H1 (cell line): ENCODE results near the gene NSDHL. TPM values are rescaled to one million over a fixed set of nuclear protein-coding genes. Genes with fewer than 3 reads are reported as not detected.

ENCODE experiments used
- CTCF ChIA-PET: fragments of 300-600 bp; sonication (Branson Sonifier 250); formaldehyde crosslinking; loops from one replicate; lab custom pipeline; 2021; ENCODE audit not compliant: partially characterized antibody; lab: Charles Lee
- POLR2A ChIA-PET: fragments of 300-600 bp; sonication (Branson Sonifier 250); formaldehyde crosslinking; loops from one replicate; lab custom pipeline; 2021; ENCODE audit warnings: inconsistent platforms; ENCODE audit not compliant: partially characterized antibody; lab: Charles Lee
- DNase-seq, 2 experiments: peaks; one replicate each; pipeline versions ENCODE4 v3.0.0 to v3.0.0-alpha.2; 2010 to 2022; ENCODE audit warnings: low spot score in 2 of 2, low read depth in 1 of 2, mixed read lengths in 1 of 2
- FAIRE-seq: peaks from 2 replicates; lab custom pipeline; 2011; peaks lifted over from hg19 to GRCh38; lab: Jason Lieb, UNC
- H2AFZ ChIP-seq: 2 replicates; pipeline ENCODE4 v1.8.1; 2012; ENCODE audit warnings: low read length, inconsistent platforms
- H2AK5ac ChIP-seq: 2 replicates; pipeline ENCODE4 v1.6.1; 2013; ENCODE audit warnings: low read depth, low read length
- H2BK120ac ChIP-seq: replicated peaks from 2 replicates; pipeline ENCODE3; 2013; ENCODE audit warnings: low read depth, low read length, inconsistent platforms
- H2BK12ac ChIP-seq: 2 replicates; pipeline ENCODE4 v1.6.1; 2013; ENCODE audit warnings: low read depth, low read length
- H2BK15ac ChIP-seq: 2 replicates; pipeline ENCODE4 v1.6.1; 2013; ENCODE audit warnings: low read length
- H2BK20ac ChIP-seq: 2 replicates; pipeline ENCODE4 v1.6.1; 2013; ENCODE audit warnings: low read length
- H2BK5ac ChIP-seq: 2 replicates; pipeline ENCODE4 v1.6.1; 2013; ENCODE audit warnings: low read depth, low read length
- H3K14ac ChIP-seq: 2 replicates; pipeline ENCODE4 v1.6.1; 2013; ENCODE audit warnings: inconsistent platforms; ENCODE audit not compliant: insufficient read length
- H3K18ac ChIP-seq: 2 replicates; pipeline ENCODE4 v1.6.1; 2013; ENCODE audit warnings: low read length; ENCODE audit errors: extremely low read depth
- H3K23ac ChIP-seq: 2 replicates; pipeline ENCODE4 v1.6.1; 2013; ENCODE audit warnings: inconsistent platforms; ENCODE audit not compliant: insufficient read length
- H3K23me2 ChIP-seq: 2 replicates; pipeline ENCODE4 v1.6.1; 2013; ENCODE audit warnings: low read depth, low read length
- H3K27ac ChIP-seq: 2 replicates; pipeline ENCODE4 v1.6.1; 2011; ENCODE audit warnings: low read depth, low read length, inconsistent platforms
- H3K27me3 ChIP-seq, 4 experiments: replicated peaks in 1 of 4; 1 replicate in 1 of 4; 2 replicates in 3 of 4; pipeline versions ENCODE4 v1.6.1 to v1.8.1; 2011 to 2013; ENCODE audit warnings: low read length in 3 of 4, mild to moderate bottlenecking in 3 of 4, inconsistent platforms in 2 of 4, mixed read lengths in 2 of 4, moderate library complexity in 1 of 4; ENCODE audit not compliant: control insufficient read depth in 3 of 4, insufficient read depth in 3 of 4; ENCODE audit errors: extremely low read depth in 1 of 4
- H3K36me3 ChIP-seq, 4 experiments: 2 replicates each; pipeline versions ENCODE4 v1.6.1 to v1.8.1; 2011 to 2013; ENCODE audit warnings: mild to moderate bottlenecking in 4 of 4, low read length in 3 of 4, moderate library complexity in 2 of 4, control low read depth in 1 of 4, inconsistent platforms in 1 of 4; ENCODE audit not compliant: insufficient read depth in 4 of 4, control insufficient read depth in 2 of 4
- H3K4ac ChIP-seq: replicated peaks from 2 replicates; pipeline ENCODE3; 2013; ENCODE audit warnings: low read length, low read depth, mixed read lengths, inconsistent platforms; ENCODE audit not compliant: insufficient read length
- H3K4me1 ChIP-seq, 4 experiments: replicated peaks in 1 of 4; 1 replicate in 1 of 4; 2 replicates in 3 of 4; pipeline versions ENCODE4 v1.6.1 to v1.8.1; 2011 to 2013; ENCODE audit warnings: low read length in 3 of 4, inconsistent platforms in 2 of 4, mixed read lengths in 1 of 4; ENCODE audit not compliant: insufficient read depth in 4 of 4, control insufficient read depth in 3 of 4
- H3K4me2 ChIP-seq, 2 experiments: 2 replicates each; pipeline versions ENCODE4 v1.6.1 to v1.8.1; 2011 to 2013; ENCODE audit warnings: low read depth in 2 of 2, low read length in 2 of 2, control low read depth in 1 of 2, inconsistent platforms in 1 of 2, mild to moderate bottlenecking in 1 of 2; ENCODE audit not compliant: insufficient read depth in 1 of 2
- H3K4me3 ChIP-seq, 4 experiments: fragments of 200-600, 300-600 bp in 1 of 4; sonication (generic), shearing (Covaris generic), sonication (Bioruptor Twin) in 1 of 4; 2 replicates each; pipeline versions ENCODE4 v1.5.1 to v1.8.1; 2011 to 2016; ENCODE audit warnings: low read length in 4 of 4, low read depth in 3 of 4, control low read depth in 2 of 4, inconsistent platforms in 2 of 4, mild to moderate bottlenecking in 2 of 4, mixed read lengths in 1 of 4, moderate library complexity in 1 of 4; ENCODE audit not compliant: insufficient read depth in 2 of 4; ENCODE audit errors: extremely low read depth in 1 of 4
- H3K56ac ChIP-seq: replicated peaks from 2 replicates; pipeline ENCODE3; 2013; ENCODE audit warnings: low read depth, mild to moderate bottlenecking, mixed read lengths, low read length, inconsistent platforms; ENCODE audit not compliant: insufficient read length
- H3K79me1 ChIP-seq: 2 replicates; pipeline ENCODE4 v1.6.1; 2013; ENCODE audit warnings: low read depth, low read length, control low read depth
- H3K79me2 ChIP-seq, 2 experiments: 2 replicates each; pipeline versions ENCODE4 v1.6.1 to v1.8.1; 2012 to 2013; ENCODE audit warnings: low read length in 2 of 2, mild to moderate bottlenecking in 2 of 2, inconsistent platforms in 1 of 2; ENCODE audit not compliant: insufficient read depth in 2 of 2, control insufficient read depth in 1 of 2
- H3K9ac ChIP-seq, 4 experiments: replicated peaks in 1 of 4; 1 replicate in 1 of 4; 2 replicates in 3 of 4; pipeline versions ENCODE4 v1.6.1 to v1.8.1; 2011 to 2013; ENCODE audit warnings: low read depth in 3 of 4, low read length in 3 of 4, control low read depth in 2 of 4, mild to moderate bottlenecking in 2 of 4, moderate library complexity in 2 of 4, inconsistent platforms in 1 of 4; ENCODE audit errors: extremely low read depth in 1 of 4
- H3K9me3 ChIP-seq, 2 experiments: 2 replicates each; pipeline versions ENCODE4 v1.6.1 to v1.8.1; 2012 to 2013; ENCODE audit warnings: mild to moderate bottlenecking in 2 of 2, moderate library complexity in 2 of 2, control low read depth in 1 of 2, inconsistent platforms in 1 of 2, low read depth in 1 of 2, low read length in 1 of 2, mixed read lengths in 1 of 2; ENCODE audit not compliant: insufficient read depth in 2 of 2
- H4K20me1 ChIP-seq, 2 experiments: replicated peaks in 1 of 2; 2 replicates each; pipeline versions ENCODE3 to v1.8.1; 2011 to 2013; ENCODE audit warnings: inconsistent platforms in 2 of 2, low read length in 2 of 2, mild to moderate bottlenecking in 1 of 2; ENCODE audit not compliant: insufficient read depth in 2 of 2, control insufficient read depth in 1 of 2
- H4K5ac ChIP-seq: 2 replicates; pipeline ENCODE4 v1.6.1; 2013; ENCODE audit warnings: low read length, low read depth, mixed read lengths, inconsistent platforms; ENCODE audit not compliant: insufficient read length
- H4K8ac ChIP-seq: 2 replicates; pipeline ENCODE4 v1.8.0; 2013; ENCODE audit warnings: mild to moderate bottlenecking, moderate library complexity, low read length, inconsistent platforms; ENCODE audit not compliant: insufficient read depth; ENCODE audit errors: extremely low read depth
- H4K91ac ChIP-seq: replicated peaks from 2 replicates; pipeline ENCODE3; 2013; ENCODE audit warnings: low read length, mixed read lengths, inconsistent platforms; ENCODE audit not compliant: insufficient read length
- ASH2L ChIP-seq: fragments of 200-600, 300-600 bp; sonication (generic); IDR thresholded peaks from one replicate; pipeline ENCODE4 v1.7.1; 2017; ENCODE audit warnings: low read length
- BACH1 ChIP-seq: IDR thresholded peaks from 2 replicates; pipeline ENCODE4 v1.6.1; 2012; ENCODE audit warnings: low read length, improper control_type of control experiment
- CTBP2 ChIP-seq: IDR thresholded peaks from 2 replicates; pipeline ENCODE4 v1.7.0; 2011; ENCODE audit warnings: borderline replicate concordance, mild to moderate bottlenecking, moderate library complexity, mixed read lengths, low read length; ENCODE audit not compliant: insufficient read depth, insufficient read length
- RAD21 ChIP-seq, 2 experiments: IDR thresholded peaks in 1 of 2; conservative IDR thresholded peaks in 1 of 2; 2 replicates each; pipeline ENCODE4 v1.6.1; 2011; ENCODE audit warnings: low read depth in 2 of 2, low read length in 2 of 2, improper control_type of control experiment in 1 of 2, inconsistent platforms in 1 of 2, mild to moderate bottlenecking in 1 of 2, moderate library complexity in 1 of 2
- SIRT6 ChIP-seq: IDR thresholded peaks from one replicate; pipeline ENCODE4 v1.7.1; 2012; ENCODE audit warnings: low read length, inconsistent platforms
- TBP ChIP-seq: IDR thresholded peaks from 2 replicates; pipeline ENCODE4 v1.6.1; 2011; ENCODE audit warnings: low read depth, low read length, improper control_type of control experiment
- WGBS, 2 experiments: shearing (Covaris generic) in 1 of 2; methylation state at CpG; one replicate each; pipeline versions ENCODE4 v1.1.6 to v1.1.7; 2013 to 2015; ENCODE audit warnings: low lambda C conversion rate in 2 of 2, mixed read lengths in 2 of 2, inconsistent platforms in 1 of 2, low coverage in 1 of 2, missing lambda C conversion rate in 1 of 2; ENCODE audit not compliant: insufficient replicate concordance in 2 of 2, insufficient coverage in 1 of 2, insufficient read length in 1 of 2; ENCODE audit errors: extremely low coverage in 1 of 2, missing lambda C conversion rate in 1 of 2; 5-methylcytosine and 5-hydroxymethylcytosine counted together
- polyA plus RNA-seq, 7 experiments: library from polyadenylated mRNA; depleted of rRNA in 3 of 7; stranded (reverse) in 5 of 7; unstranded in 2 of 7; fragments of >200 nt in 5 of 7; fragments of 200-250 nt in 2 of 7; gene quantifications; 1 replicate in 5 of 7; 2 replicates in 1 of 7; 4 replicates in 1 of 7; pipeline versions ENCODE4 v1.2.1 to v1.2.3, GENCODE V29; 2011 to 2013; ENCODE audit warnings: missing spikeins in 2 of 7, mixed read lengths in 2 of 7
- total RNA-seq: library from RNA; stranded (reverse); fragmentation: NEBNext Ultra II Directional; extraction: Animal tissue kit (Norgen Biotek cat#: 25700); gene quantifications from 2 replicates; pipeline ENCODE4 v1.2.1, GENCODE V29; 2021
- TF ChIP-seq, protein P1 (sequence below), 3 experiments: IDR thresholded peaks; 1 replicate in 2 of 3; 2 replicates in 1 of 3; pipeline versions ENCODE4 v1.5.1 to v1.6.1; 2011; ENCODE audit warnings: low read length in 3 of 3, mild to moderate bottlenecking in 3 of 3, inconsistent platforms in 2 of 3, low read depth in 1 of 3, moderate library complexity in 1 of 3; ENCODE audit not compliant: insufficient read depth in 1 of 3; ENCODE audit errors: control extremely low read depth in 1 of 3

NSDHL gene
- total and polyA plus RNA-seq, 2 of the 8 experiments (the other 6 are each of a cell fraction or from before 2014, with no cell fraction given) = 31.5 to 34.6 TPM

DNA sequence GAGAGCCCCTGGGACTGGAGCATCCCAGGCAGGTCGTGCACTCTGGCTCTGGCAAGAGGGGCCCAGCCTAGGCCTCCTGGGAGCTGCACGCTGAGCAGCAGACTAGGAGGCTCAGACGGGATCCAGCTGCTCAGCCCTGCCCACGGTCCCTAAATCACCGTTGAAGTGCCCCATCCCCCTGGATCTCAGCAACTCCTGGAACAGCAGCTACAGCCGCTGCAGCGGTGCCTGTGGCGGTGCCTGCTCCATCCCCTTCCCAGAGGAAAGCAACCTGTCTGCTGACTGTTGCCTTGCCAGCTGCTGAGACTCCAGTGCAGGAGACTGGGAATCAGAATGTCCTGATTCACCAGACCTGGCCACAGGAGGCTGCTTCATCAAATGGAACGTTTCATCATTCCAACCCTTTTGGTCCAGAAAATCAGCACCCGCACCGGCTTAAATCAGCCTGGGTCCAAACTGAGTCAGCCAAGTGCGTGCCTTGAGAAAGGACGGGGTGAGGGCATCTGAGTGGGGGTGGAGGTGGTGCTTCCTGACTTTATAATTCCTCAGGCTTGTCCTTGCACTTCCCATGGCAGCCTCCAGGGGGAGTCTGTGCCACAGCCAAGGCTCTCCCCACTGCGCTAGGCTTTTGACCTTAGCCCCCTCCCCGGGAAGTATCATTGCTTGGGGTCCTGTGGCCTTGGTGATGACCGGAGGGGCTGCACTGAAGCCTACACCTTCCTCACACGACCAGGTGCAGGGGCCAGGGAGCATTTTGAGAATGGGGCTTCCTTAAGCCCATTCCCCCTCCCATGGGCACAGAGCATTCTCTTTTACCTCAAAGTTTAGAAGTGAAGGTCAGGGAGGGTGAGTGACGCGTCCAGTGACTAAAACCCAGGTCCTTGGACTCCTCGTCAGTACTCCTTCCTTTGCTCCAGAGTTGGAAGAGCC, 73.6 kb downstream of the NSDHL start:
- H3K14ac ChIP-seq = no peak overlapping the region
- H3K9me3 ChIP-seq = no peaks in the 10 kb centered on the region
- ChIA-PET POLR2A (interaction anchor here (0.9 kb wide), 1 partner anchor 10 kb away, joined by 3 read pairs; no protein-coding TSS in a partner anchor), CTCF (interaction anchor here (0.7 to 9.6 kb wide), 16 partner anchors 9 to 298 kb away, joined by 3 to 94 read pairs (median 4); no protein-coding TSS in a partner anchor)
- H3K23ac ChIP-seq = no peak overlapping the region
- no peak overlapping the region; the same call in 1 of the 2 replicates for H3K18ac ChIP-seq
- H2AK5ac ChIP-seq = no peak overlapping the region
- 0 out of 2 replicates have a peak overlapping the region, but pooled peaks have one; percentile 35 for H2BK5ac ChIP-seq
- H2AFZ ChIP-seq = no peak overlapping the region
- no peak overlapping the region for H3K56ac ChIP-seq
- no peaks in the 10 kb centered on the region for H3K36me3 ChIP-seq
- H2BK15ac ChIP-seq = 0 out of 2 replicates have a peak overlapping the region, but pooled peaks have one; percentile 16
- peak overlapping the region in 2 of 4 experiments; percentile 23 to 47; a peak in 3 of 8 replicates for H3K4me3 ChIP-seq
- no peaks in the 10 kb centered on the region for H3K79me1 ChIP-seq
- no peaks in the 10 kb centered on the region for H3K23me2 ChIP-seq
- H4K20me1 ChIP-seq = no peaks in the 10 kb centered on the region
- H4K8ac ChIP-seq = peak overlapping the region; percentile 51; the same call in 1 of the 2 replicates
- 27% methylated on average over 14 of the region's 20 CpGs; no CpG with 5 or more reads in 1 of the 2 experiments for WGBS, 2 experiments
- no peaks in the 10 kb centered on the region for H3K27me3 ChIP-seq
- H2BK120ac ChIP-seq = no peak overlapping the region
- no peaks in the 10 kb centered on the region for H3K79me2 ChIP-seq
- no peak overlapping the region for H3K4ac ChIP-seq
- H2BK20ac ChIP-seq = 0 out of 2 replicates have a peak overlapping the region, but pooled peaks have one; percentile 32
- H4K5ac ChIP-seq = peak overlapping the region; percentile 2
- peak overlapping the region; percentile 27 for H4K91ac ChIP-seq
- no peak overlapping the region; a peak in 1 of 7 replicates for H3K9ac ChIP-seq
- peak; percentile 66 for FAIRE-seq
- peak overlapping the region; percentile 57 to 73 for H3K4me2 ChIP-seq
- H2BK12ac ChIP-seq = no peak overlapping the region
- peak in 1 of 2 experiments; percentile 77 for DNase-seq
- H3K4me1 ChIP-seq = peaks cover 0 to 25% (median 12%) of the 10 kb centered on the region in 4 experiments; a peak in 6 of 7 replicates
- H3K27ac ChIP-seq = no peak overlapping the region
- peak; percentile 20 for TF ChIP-seq ASH2L
- peak; percentile 40 to 56; a peak in 3 of 4 replicates for TF ChIP-seq RAD21 (IDR thresholded peaks at IDR 0.05 in 1 of 2, conservative IDR thresholded peaks at IDR 0.05 in 1 of 2; ENCODE audit: low read depth in 2 of 2, low read length in 2 of 2)
- no peak for TF ChIP-seq BACH1
- TF ChIP-seq CTBP2 = peak; percentile 37
- TF ChIP-seq TBP = no peak
- TF ChIP-seq, protein P1, sequence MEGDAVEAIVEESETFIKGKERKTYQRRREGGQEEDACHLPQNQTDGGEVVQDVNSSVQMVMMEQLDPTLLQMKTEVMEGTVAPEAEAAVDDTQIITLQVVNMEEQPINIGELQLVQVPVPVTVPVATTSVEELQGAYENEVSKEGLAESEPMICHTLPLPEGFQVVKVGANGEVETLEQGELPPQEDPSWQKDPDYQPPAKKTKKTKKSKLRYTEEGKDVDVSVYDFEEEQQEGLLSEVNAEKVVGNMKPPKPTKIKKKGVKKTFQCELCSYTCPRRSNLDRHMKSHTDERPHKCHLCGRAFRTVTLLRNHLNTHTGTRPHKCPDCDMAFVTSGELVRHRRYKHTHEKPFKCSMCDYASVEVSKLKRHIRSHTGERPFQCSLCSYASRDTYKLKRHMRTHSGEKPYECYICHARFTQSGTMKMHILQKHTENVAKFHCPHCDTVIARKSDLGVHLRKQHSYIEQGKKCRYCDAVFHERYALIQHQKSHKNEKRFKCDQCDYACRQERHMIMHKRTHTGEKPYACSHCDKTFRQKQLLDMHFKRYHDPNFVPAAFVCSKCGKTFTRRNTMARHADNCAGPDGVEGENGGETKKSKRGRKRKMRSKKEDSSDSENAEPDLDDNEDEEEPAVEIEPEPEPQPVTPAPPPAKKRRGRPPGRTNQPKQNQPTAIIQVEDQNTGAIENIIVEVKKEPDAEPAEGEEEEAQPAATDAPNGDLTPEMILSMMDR (IDR thresholded peaks at IDR 0.05; ENCODE audit: control extremely low read depth in 1 of 3, insufficient read depth in 1 of 3, low read depth in 1 of 3, low read length in 3 of 3) = peak in 2 of 3 experiments; percentile 65 to 71; a peak in 3 of 4 replicates
- no peak for TF ChIP-seq SIRT6
